Stimulated activated CD8-positive, alpha-beta memory T cell treated with anti-CD3 and anti-CD28 coated beads, Interleukin-4, amount 100 ng/mL, for 24 hours (primary cell): Measurements from ENCODE around the gene MBNL2.

Source experiments
- DNase-seq: peaks from one replicate; pipeline ENCODE4 v3.0.0-alpha.2; 2020; ENCODE audit warnings: low read depth

The MBNL2 gene

DNA sequence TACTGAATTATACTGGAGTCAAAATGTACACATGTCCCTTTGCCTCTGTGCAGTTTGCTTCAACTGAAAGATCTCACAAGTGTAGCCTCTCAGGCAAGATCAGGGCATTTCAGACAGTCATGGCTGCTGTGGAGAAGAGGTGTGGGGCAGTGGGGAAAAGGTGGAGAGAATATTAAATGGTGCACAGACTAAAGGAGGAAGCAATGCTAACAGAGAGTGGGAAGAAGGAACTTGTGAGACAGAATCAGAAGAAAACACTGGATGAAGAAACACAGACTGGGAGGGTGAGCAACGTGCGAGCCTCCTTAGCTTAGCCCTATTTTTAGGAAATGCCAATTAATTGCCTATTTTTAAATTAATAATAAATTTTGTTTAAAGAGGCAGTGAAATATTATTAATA is 162.2 kb downstream of the MBNL2 start:
- no peak for DNase-seq

DNA sequence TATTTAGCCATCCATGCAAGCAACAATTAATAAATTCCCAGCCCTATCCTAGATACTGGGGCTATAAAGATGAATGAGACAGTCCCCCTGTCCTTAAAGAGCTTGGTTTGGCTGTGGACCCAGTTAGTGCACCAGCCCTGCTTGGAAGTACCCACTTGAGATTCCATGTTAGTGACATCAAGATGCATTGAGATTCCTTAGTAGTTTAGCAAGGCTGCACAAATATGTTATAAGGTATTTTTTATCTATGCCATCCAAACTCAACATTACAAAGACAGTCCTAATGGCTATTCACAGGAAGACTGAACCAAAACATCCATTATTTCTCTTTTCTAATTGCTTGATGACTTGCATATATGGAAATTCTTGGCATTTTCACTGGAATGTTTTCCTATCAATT is 163.0 kb downstream of the MBNL2 start:
- DNase-seq = no peak

DNA sequence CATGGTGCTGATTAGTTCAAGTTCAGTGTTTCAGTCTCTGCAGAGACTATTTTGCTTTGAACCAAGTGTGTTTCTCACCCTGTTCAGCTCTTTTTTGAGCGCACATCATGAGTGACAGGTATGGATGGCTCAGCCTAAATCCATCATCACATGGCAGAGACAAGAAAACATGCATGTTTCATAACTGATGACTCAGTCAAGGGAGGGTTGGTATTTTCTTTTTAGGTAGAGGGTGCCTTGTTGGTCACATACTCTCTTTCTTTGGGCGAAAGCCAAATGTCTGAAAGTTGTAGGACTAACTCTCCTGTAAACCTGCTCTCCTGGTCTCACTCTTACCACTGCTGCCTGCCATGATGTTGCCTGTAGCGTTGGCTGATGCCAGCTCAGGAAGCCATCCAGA is 163.7 kb downstream of the MBNL2 start:
- DNase-seq = no peak

DNA sequence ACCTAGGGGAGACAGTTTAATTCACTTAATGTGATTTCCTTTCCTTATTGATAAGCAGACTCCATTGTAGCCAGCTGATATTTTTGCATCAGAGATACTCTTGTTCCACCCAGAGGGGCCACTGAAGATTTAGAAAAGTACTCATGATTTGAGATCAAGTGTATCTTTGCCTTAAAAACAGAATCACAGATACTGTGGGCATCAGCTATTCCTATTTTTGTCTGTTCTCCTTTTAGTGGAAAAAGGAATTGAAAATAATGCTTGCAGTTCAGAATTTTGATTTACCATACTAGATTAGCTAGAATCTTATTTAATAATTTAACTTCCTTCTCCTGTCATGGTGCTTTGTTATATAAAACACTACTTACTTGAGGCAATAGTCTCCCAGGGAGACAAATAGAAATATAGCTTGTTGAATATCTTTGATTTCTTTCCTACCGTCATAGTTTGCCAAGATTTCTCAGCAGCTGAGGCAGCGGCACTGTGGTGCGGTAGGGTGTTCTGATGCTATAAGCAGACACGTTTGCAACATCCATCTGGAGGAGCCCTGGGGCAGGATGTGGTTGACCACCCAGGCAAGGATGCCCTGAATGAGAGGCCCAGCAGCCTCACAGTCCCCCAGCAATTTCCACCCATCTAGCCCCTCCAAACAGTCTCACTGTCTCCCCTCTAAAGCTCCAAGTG is 164.8 kb downstream of the MBNL2 start:
- peak; percentile 5 for DNase-seq

DNA sequence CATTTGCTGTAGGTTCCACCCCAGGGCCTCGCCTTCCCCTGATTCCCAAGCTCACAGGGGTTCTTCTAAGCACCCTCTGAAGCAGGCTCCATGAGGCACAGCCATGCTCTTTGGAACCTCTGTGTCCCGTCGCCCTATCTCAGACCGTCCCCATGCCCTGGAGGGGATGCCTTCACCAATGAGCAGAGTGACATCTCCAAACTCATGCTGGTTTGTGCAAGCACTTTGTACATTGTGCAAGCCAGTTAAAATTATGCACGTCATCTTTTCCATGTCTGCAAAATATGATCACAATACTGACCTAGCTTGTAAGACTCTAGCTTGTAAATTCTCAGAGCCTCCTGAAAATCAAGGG is 165.3 kb downstream of the MBNL2 start:
- DNase-seq = no peak

DNA sequence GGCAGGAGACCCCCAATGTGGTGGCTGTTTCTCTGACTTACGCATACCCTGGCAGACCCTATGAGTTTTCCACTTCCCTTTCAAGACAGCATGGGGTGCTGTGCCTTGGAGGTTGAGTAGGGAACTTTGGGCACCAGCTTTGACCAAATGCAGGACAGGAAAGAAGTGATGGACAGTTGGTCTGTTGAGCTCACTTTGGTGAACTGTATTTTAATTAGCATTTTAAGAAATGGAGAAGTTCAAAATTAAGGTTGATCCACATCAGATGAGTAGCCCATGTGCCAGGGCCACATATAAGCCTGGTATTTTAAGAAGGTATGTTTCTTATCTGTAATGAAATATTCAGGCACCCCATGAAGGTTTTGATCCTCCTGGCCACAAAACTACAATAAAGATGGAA is 165.8 kb downstream of the MBNL2 start:
- DNase-seq = no peak

DNA sequence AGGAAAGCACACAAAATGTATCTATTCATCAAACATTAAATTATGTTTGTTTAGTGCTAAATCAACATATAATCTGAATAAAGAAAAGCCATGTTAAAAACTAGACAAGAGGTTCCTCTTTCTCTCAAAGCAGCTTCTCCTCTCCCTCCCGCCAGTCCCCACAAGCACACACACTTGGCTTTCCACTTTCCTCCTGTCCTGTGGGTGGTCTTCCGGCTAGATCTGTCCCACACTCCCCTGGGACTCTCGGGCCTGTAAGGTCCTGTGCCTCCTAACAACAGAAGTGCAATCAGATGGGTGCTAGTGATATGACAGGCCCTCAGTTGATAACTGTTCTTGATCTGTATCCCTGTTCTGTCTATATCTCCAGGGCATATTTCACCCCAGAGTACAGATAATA is 166.2 kb downstream of the MBNL2 start:
- DNase-seq = no peak

DNA sequence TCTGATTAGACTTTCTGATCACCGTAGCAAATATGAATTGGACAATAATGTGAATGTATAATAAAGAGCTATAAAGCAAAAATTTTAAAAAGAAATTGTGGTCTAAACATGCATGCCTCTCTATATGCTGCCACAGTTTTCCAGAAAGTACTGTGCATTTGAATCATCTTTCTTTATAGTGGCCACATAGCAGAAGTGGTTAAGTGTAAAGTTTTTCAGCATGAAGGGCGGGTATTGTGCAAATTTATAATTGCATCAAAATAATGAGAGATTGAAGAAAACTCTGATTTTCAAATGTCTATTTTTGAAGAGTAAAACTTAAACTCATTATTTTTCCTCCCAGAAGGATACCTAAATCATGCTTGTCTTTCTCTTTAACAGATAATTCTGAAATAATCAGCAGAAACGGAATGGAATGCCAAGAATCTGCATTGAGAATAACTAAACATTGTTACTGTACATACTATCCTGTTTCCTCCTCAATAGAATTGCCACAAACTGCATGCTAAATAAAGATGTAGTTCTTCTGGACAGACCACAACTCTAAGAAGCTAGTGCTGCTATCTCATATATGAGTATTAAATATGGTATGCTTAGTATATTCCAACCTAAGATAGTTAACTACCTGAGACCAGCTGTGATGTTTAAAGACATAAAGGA is 168.9 kb downstream of the MBNL2 start:
- no peak for DNase-seq

DNA sequence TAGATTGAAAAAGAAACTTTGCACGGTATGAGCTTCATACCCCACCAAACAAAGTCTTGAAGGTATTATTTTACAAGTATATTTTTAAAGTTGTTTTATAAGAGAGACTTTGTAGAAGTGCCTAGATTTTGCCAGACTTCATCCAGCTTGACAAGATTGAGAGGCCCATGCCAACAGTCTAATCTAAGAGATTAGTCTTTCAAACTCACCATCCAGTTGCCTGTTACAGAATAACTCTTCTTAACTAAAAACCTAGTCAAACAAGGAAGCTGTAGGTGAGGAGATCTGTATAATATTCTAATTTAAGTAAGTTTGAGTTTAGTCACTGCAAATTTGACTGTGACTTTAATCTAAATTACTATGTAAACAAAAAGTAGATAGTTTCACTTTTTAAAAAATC is 169.9 kb downstream of the MBNL2 start:
- DNase-seq = no peak

DNA sequence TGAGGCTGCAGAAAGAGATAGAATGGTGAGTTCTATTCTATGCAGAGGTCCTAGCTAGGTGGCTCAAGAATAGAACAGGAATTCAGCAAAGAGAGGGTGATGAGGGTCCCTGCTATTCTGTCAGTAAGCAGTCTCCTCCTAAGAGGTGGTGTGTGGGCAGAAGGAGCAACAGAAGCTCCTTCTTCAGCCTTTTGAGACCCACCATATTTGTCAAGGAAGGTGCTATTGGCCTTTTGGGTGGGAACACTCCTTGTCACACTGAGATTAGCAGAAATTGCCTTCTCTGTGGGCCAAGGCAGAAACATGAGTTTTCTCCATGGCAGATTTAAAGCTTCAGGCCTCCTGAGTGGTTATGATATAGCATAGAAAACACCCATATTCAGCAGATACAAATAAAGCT is 172.4 kb downstream of the MBNL2 start:
- no peak for DNase-seq

DNA sequence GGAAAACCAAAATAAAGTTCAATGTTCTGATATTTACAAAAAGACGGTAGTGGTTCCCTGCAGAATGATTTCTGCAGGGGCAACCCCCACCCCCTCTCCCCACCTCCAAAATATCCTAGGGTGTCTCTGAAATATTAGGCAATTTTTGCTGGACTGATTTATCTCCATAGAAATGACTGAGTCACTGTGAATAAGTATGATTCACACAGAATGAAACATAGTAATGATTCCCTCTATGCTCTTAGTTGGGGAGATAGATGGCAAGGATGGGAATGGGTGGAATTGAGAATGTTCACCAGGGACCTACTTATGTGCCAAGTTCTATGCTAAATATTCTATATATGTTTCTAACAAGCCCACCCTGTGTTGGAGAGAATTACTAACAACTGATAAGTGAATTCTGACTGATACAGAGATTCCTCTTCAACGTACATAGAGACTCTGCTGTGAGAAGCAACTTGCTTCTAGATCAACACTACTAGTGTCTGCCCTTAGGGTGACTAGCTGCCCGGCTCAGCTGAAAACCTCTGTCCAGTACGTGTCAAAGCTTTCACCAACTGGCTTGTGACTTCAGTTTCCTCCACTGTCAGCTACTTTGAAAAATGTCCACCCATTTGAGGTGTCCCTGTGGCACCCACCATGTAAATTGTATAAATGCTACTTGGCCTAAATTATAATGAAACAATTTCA is 173.5 kb downstream of the MBNL2 start:
- no peak for DNase-seq

DNA sequence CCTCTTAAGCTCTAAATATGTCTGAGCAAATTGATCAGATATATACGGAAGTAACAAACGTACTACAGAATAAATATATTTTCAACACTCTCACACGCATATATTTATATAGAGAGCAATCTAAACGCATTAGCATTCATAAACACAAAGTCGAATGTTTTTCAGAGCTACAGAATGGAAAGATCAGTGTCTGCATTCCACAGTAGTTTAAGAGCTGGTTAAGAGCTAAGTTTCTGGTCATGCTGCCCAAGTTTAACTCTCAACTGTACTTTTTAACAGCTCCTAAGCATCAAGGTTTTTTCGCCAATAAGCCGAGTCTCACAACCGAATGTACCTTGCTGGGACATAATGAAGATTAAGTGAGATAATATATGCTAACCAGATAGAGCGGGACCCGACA is 175.1 kb downstream of the MBNL2 start:
- no peak for DNase-seq

DNA sequence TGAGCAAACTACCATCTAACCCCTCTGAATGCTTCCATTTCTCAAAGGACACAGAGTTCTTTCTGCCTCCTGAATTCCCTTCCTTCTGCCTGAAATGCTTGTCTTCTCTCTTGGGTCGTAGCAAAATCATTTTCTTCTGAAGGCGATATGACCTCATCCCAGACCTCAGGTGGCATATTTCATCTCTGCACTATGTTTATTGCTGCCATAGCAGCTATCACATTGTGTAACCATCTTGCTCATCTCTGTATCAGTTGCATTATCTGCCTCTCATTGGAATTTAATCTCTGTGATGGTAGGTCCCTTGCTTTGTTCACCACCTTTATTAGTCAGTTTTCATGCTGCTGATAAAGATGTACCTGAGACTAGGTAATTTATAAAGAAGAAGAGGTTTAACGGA is 179.3 kb downstream of the MBNL2 start:
- DNase-seq = no peak

DNA sequence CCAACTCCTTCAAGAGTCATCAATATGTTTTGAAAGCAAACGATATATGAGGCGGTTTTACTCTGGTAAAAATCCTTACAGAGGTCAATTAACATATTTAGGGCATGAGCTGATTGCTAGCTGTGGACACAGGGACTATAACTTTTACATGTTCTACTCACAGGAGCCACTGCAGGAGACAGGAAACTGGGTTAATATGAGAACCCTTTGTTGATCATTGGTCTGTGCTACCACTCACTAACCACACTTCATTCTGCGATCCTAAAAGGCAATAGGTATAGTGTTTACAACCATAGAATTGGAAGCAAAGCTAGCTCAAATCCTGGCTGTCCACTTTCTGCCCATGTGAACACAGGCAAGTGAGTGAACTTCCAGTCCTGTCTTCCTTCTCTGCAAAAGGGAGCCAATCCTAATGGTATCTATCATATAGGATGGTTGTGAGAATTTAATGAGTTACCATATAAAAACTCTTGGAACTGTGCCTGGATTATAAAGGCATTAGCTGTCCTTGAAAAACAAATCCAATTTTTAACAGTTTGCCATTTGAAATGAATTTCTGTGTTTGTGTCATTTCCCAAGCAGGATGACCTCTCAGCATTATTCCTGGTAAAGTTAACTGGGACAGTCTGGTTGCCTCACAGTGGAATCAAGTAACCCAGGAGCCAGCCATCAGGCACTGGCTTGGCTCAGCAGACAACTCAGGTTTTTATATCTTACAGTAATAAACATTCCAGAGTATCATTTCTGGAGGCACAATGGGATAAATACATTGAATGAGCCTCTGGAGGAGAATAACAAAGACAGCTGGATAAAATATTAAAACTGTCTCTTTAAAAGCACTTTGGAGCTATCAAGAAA is 182.0 kb downstream of the MBNL2 start:
- no peak for DNase-seq

DNA sequence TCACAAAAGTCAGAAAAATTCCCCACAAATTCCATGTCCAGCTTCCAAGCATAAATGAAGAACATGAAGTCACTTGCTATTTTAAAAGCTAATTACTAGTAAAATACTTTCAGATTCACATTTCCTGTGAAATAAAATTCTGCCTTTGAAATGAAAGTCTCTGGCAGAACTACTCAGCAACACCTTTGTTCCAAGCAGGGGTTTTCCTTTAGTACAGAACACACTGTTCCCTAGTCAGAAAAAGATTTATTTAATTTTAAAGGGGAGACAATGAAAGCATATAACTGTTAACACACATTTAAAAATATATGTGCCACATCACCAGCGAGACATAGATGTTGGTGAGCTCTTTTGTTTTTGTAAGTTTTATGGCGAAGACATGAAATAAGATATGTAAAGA is 185.4 kb downstream of the MBNL2 start:
- DNase-seq = no peak

DNA sequence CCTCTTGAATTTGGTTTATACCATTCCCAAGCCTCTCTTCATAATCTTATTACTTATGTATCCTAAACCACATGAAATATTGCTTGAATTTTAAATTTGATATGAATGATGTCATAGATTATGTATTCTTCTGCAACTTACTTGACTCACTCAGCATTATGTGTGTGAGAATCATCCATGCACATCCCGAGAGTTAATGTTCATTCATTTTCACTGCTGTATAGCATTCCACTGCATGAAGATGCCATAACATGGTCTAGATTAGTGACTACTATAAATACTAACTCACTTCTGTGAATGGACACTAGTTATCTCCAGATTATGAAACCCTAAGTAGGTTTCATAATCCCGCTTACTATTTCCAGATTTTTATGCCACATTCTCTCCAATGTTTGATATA is 186.8 kb downstream of the MBNL2 start:
- DNase-seq = no peak

DNA sequence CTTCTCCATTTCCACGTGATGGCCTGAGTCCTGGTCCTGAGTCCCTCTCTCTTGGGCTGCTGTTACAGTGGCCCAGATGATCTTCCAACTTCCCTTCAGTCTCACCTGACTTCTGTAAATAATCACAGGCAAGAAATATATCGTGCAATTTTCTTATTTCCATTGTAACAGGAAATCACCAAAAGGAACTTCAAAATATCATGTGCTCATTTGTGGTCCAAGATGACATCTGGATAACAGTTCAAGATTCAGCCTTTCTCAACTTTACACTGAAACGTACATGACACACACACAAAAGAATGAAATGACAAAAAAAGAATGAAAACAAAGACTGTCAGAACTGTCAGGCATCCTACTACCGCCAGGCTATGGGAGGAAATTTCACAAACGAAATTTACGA is 189.9 kb downstream of the MBNL2 start:
- DNase-seq = no peak

DNA sequence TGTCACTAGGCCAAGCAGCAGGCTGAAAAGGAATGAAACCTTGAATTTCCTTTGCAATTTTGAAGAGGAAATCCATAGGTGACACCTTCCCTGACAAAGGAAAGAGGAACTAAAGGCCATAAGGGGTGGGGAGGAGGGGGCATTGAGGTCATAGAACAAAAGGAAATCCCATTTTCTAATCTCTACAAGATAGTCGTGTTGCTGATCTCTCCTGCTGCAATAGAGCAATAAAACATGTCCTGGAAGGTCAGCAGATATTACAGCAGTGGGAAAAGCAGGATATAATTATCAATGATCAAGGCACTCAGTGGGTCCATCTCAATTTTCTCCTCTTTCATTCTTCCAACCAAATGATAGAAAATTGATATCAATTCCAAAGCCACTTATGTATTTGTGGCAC is 191.6 kb downstream of the MBNL2 start:
- no peak for DNase-seq

DNA sequence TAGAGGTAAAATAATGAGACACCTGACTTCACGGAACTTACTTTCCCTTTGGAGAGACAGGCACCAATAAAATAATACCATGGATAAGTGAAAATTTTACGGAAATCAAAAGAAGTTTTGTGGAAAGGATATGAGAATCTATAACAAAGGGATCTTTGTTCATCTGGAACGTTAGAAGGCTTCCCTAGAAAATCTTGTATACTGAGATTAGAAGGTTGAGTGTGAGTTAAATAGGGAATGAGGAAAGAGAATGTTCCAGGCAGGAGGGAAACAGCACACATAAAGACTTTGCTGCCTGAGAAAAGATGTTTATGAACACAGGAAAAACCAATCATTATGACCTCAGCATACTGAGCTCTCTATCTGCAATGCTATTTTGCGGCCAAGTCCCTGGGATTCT is 192.3 kb downstream of the MBNL2 start:
- no peak for DNase-seq

DNA sequence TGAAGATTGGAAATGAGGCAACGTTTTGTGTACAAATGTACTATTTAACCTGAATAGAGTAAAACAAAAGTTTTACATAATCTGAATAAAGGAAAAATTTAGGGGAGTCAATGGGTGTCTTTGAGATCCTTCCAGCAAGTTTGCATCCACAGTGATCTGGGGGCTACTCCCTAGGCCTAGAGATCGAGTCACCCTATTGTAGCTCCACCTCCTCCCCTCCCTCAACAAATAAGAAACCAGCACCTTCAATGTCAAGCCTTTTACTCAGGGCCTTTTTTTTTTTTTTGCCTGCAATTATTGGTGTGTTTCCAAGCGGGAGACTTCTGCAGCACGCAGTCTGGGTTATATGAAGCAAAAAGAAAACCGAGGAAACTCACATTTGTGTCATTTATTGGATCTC is 195.6 kb downstream of the MBNL2 start:
- DNase-seq = no peak

DNA sequence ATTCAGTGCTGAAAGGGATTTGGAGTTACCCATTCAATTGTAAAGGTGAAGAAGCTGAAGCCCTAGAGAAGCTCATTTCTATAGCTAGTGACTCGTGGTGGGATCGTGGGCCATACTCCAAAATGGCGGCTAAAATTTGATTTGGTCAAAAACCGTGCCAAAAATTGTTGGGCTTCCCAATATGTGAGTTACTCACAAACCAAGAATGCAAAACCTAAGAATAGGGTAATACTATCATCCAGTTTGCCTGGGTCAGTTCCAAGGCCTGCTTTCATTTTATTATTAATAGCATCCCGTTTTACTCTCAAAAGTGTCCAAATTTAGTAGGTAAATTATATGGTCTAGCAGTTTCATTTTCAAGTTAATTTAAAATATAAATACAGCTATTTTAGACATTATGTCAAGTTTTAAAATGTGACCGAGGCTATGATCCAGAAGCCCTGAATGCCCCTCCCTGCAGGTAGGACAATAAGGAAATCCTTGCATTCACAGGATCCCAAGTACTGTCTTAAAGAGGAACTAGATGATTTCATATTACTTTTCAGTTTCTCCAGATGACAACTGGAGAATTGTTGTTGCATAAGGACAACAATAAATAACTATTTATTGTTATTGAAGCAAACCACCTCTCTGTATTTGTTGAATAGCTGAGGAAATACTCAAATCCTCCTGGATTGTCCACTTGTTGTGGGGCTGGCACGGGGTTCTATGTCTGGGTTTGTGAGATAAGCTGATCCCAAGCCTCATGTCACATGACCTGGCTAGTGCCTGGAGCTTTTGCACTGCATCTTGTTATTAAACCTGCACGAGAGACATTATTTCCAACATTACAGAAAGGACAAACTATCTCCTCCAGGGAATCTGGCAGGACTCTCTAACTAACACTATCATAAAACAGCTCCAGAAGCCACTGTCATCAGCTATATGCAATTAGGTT is 200.3 kb downstream of the MBNL2 start:
- no peak for DNase-seq
